Thymus (tissue), 11 donors: ENCODE data around the gene TIAM2. TPM values are rescaled to one million over a fixed set of nuclear protein-coding genes. Genes with fewer than 3 reads are reported as not detected.

Source experiments
- DNase-seq, 9 donors: peaks; one replicate each; pipeline ENCODE4 v3.0.0-alpha.2; 2013; ENCODE audit warnings: low spot score in 9 of 9, low read depth in 6 of 9, missing footprints in 1 of 9
- H3K27ac ChIP-seq, 2 donors: one replicate each; pipeline ENCODE4 v1.5.1; 2013; ENCODE audit warnings: control low read depth in 1 of 2, low read depth in 1 of 2, low read length in 1 of 2, mild to moderate bottlenecking in 1 of 2, moderate library complexity in 1 of 2
- H3K27me3 ChIP-seq, 2 donors: one replicate each; pipeline ENCODE4 v1.5.1; 2013; ENCODE audit warnings: low read length in 1 of 2; ENCODE audit not compliant: control insufficient read depth in 2 of 2, insufficient read depth in 1 of 2
- H3K36me3 ChIP-seq, 2 donors: one replicate each; pipeline ENCODE4 v1.5.1; 2013; ENCODE audit warnings: low read length in 1 of 2, mild to moderate bottlenecking in 1 of 2, moderate library complexity in 1 of 2; ENCODE audit not compliant: control insufficient read depth in 2 of 2, insufficient read depth in 2 of 2
- H3K4me1 ChIP-seq, 2 donors: one replicate each; pipeline ENCODE4 v1.5.1; 2013; ENCODE audit warnings: low read length in 2 of 2; ENCODE audit not compliant: control insufficient read depth in 2 of 2, insufficient read depth in 2 of 2
- H3K4me3 ChIP-seq, 2 donors: one replicate each; pipeline ENCODE4 v1.5.1; 2013; ENCODE audit warnings: low read length in 2 of 2, control low read depth in 1 of 2, mild to moderate bottlenecking in 1 of 2
- H3K9me3 ChIP-seq, 2 donors: one replicate each; pipeline ENCODE4 v1.5.1; 2013; ENCODE audit warnings: low read length in 1 of 2, mild to moderate bottlenecking in 1 of 2; ENCODE audit not compliant: control insufficient read depth in 2 of 2, insufficient read depth in 1 of 2
- WGBS: extraction: QIAGEN DNeasy Blood & Tissue Kit; methylation state at CpG from one replicate; pipeline ENCODE4 v1.1.7; 2013; 5-methylcytosine and 5-hydroxymethylcytosine counted together
- polyA plus RNA-seq: library from polyadenylated mRNA; stranded (reverse); fragments of 200-250 nt; gene quantifications from one replicate; pipeline ENCODE4 v1.2.3, GENCODE V29; 2013
- total RNA-seq: library from RNA; stranded (reverse); fragments of 120-200 nt; gene quantifications from one replicate; pipeline ENCODE4 v1.2.4, GENCODE V29; 2013
- donor health status: healthy.

The TIAM2 gene
- total and polyA plus RNA-seq, 2 donors: 5.4 to 7.8 TPM

GRCh38 chr6:155270561-155271091 is 275.5 kb downstream of the TIAM2 start:
- no peaks in the 10 kb centered on the region for H3K4me1 ChIP-seq
- no peaks in the 10 kb centered on the region for H3K9me3 ChIP-seq
- H3K36me3 ChIP-seq: peaks cover 0 to 5% of the 10 kb centered on the region in 2 donors
- DNase-seq: no peak
- H3K27ac ChIP-seq: no peak overlapping the region
- no peaks in the 10 kb centered on the region for H3K27me3 ChIP-seq
- 97% methylated on average over 7 of the region's 7 CpGs for WGBS
- no peak overlapping the region for H3K4me3 ChIP-seq

DNA sequence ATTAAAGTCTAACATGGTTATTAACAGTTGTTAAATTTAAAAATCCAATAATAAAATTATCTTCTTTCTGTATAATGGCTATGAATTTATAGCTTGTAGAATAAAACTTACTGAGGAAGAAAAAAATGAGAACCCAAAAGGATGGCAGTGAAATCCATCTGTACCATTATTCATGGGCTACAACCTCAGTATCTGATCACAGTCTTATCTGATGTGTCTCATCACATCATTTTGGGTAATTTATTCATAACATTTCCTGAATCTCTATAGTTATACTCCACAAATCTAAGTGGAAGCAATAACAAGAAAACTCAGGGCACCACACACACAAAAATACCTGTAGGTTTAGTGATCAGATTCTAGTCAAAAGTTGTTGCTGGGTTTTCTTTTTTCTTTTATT is 276.0 kb downstream of the TIAM2 start:
- Histone ChIP-seq H3K36me3 (peaks cover 0 to 10% of the 10 kb centered on the region in 2 donors), H3K4me3 (no peak overlapping the region), H3K27ac (no peak overlapping the region), H3K9me3 (no peaks in the 10 kb centered on the region), H3K27me3 (no peaks in the 10 kb centered on the region), H3K4me1 (no peaks in the 10 kb centered on the region)
- DNase-seq: no peak

DNA sequence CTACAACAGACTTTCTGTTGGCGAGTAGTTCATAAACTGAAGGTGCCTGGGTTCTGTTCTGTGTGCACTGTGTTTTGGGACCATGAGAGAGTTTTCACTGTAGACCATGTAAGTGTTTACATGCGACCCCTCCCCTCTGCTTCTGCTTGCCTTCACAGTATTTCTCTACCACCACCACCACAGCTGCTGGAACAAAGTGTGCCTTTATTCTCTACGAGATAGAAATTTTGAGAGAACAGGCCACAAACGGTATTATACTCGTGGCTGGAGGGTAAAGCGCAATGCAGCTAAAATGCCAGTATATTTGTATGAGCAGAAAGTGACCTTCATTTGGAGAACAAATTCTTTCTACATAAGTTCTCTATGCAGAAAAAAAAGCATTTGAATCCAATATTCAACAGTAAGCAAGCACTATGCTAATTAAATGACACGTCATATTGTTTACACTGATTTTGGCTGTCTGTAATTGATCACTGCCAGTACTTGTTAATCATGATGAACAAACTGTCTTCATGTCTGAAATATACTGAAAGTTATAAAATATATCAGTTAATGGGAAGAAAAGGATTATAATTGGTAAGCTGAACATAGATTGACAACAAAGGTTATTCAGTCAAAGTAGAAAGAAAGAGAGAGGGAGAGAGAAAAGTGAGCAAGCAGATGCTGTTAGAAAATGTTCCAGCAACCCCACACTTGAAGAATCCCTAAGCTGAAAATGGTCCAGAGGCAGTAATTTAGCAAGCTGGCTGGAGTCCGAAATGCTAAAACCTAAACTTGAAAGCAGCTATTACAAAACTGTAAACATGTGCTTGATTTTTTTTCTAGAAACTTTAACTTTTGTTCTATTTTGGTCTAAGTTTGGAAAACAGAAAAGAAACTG is 277.5 kb downstream of the TIAM2 start:
- peaks cover 0 to 10% of the 10 kb centered on the region in 2 donors for H3K36me3 ChIP-seq
- no peaks in the 10 kb centered on the region for H3K9me3 ChIP-seq
- no peaks in the 10 kb centered on the region for H3K4me1 ChIP-seq
- DNase-seq: no peak
- H3K27ac ChIP-seq: no peak overlapping the region
- 95% methylated on average over 8 of the region's 8 CpGs for WGBS
- H3K4me3 ChIP-seq: no peak overlapping the region
- no peaks in the 10 kb centered on the region for H3K27me3 ChIP-seq

- peaks cover 0 to 10% of the 10 kb centered on the region in 2 donors for H3K36me3 ChIP-seq
- WGBS: 80% methylated on average over 3 of the region's 3 CpGs
- no peaks in the 10 kb centered on the region for H3K27me3 ChIP-seq
- H3K27ac ChIP-seq: no peak overlapping the region
- no peak overlapping the region for H3K4me3 ChIP-seq
- no peak for DNase-seq
- H3K9me3 ChIP-seq: no peaks in the 10 kb centered on the region
- no peaks in the 10 kb centered on the region for H3K4me1 ChIP-seq
Measured at GRCh38 chr6:155273431-155273830, 278.3 kb downstream of the TIAM2 start.

DNA sequence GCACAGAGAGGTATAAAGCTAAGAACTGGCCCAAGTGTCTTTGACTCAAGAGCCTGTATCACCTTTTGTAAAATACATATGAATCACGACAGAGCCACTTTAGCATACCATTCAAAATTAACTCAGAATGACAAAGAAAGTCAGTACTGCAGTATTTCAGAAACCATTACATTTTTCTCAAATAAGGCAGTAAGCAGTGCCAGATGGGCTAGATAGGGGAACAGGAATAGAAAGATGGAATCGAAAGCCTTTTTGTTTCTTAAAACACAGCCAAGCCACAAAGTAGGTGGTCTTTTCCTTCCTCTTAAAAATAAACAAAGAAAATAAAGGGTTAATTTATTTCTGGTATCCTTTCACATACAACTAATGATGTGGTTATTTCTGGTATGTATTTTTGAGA is 279.0 kb downstream of the TIAM2 start:
- H3K27me3 ChIP-seq: no peaks in the 10 kb centered on the region
- no peak overlapping the region for H3K27ac ChIP-seq
- H3K4me1 ChIP-seq: no peaks in the 10 kb centered on the region
- H3K36me3 ChIP-seq: peaks cover 0 to 10% of the 10 kb centered on the region in 2 donors
- DNase-seq: no peak
- WGBS: 71% methylated on average over 2 of the region's 2 CpGs
- H3K4me3 ChIP-seq: no peak overlapping the region
- no peaks in the 10 kb centered on the region for H3K9me3 ChIP-seq

DNA sequence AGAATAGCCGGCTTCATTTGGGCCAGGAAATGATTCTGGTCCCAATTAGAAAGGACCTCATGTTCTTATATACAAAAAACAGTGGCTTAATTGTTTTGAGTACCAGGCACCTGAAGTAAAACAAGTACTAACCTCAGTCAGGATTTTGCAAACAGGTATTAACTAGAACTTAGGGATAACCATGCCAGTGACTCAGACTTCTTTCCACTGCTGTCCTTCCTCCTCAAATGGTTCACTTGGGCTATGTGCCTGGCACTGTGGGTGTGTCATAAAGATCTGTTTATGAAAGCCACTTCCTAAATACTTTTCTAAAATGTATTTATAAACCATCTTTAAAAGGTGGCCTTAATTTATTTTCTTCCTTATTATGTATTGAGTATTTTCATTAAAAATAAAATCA is 279.4 kb downstream of the TIAM2 start:
- Histone ChIP-seq H3K4me1 (no peaks in the 10 kb centered on the region), H3K27me3 (no peaks in the 10 kb centered on the region), H3K36me3 (peaks cover 0 to 12% of the 10 kb centered on the region in 2 donors), H3K9me3 (no peaks in the 10 kb centered on the region), H3K27ac (no peak overlapping the region), H3K4me3 (no peak overlapping the region)
- DNase-seq: no peak
- WGBS: 96% methylated on average over 1 of the region's 1 CpG

GRCh38 chr6:155275808-155276480 is 280.8 kb downstream of the TIAM2 start:
- 98% methylated on average over 10 of the region's 10 CpGs for WGBS
- no peaks in the 10 kb centered on the region for H3K4me1 ChIP-seq
- H3K36me3 ChIP-seq: peaks cover 4 to 18% of the 10 kb centered on the region in 2 donors
- no peak overlapping the region for H3K27ac ChIP-seq
- no peaks in the 10 kb centered on the region for H3K27me3 ChIP-seq
- no peak overlapping the region for H3K4me3 ChIP-seq
- DNase-seq: no peak
- H3K9me3 ChIP-seq: no peaks in the 10 kb centered on the region

- H3K27ac ChIP-seq: no peak overlapping the region
- no peak for DNase-seq
- H3K27me3 ChIP-seq: no peaks in the 10 kb centered on the region
- H3K36me3 ChIP-seq: peaks cover 4 to 18% of the 10 kb centered on the region in 2 donors
- no peaks in the 10 kb centered on the region for H3K4me1 ChIP-seq
- H3K4me3 ChIP-seq: no peak overlapping the region
- no peaks in the 10 kb centered on the region for H3K9me3 ChIP-seq
Measured at GRCh38 chr6:155276638-155277037, 281.5 kb downstream of the TIAM2 start.

GRCh38 chr6:155278319-155279049 is 283.4 kb downstream of the TIAM2 start:
- no peak overlapping the region for H3K4me3 ChIP-seq
- H3K9me3 ChIP-seq: no peaks in the 10 kb centered on the region
- no peak for DNase-seq
- peaks cover 4 to 22% of the 10 kb centered on the region in 2 donors for H3K36me3 ChIP-seq
- H3K27ac ChIP-seq: no peak overlapping the region
- no peaks in the 10 kb centered on the region for H3K27me3 ChIP-seq
- 97% methylated on average over 5 of the region's 5 CpGs for WGBS
- H3K4me1 ChIP-seq: no peaks in the 10 kb centered on the region
